Measurements from ENCODE around the gene WT1.
A peak's percentile ranks its signal among the peaks of the same experiment; 100 is the strongest.
"Not testable (repeated sequence)": the region's sequence is repeated elsewhere in the genome, so short reads cannot be mapped to it uniquely, and the experiment has no call there.

WT1 gene

GRCh38 chr11:32374261-32374711 lies 61.1 kb downstream of the WT1 start:
- TF ChIP-seq ZFX (IDR thresholded peaks at IDR 0.05; ENCODE audit: borderline replicate concordance) (no peak), CTCF (IDR thresholded peaks at IDR 0.05) (peak; percentile 93)
- no peak overlapping the region for H3K27ac ChIP-seq

- not testable (repeated sequence) for H3K27ac ChIP-seq
These were observed 65.4 kb downstream of the WT1 start for GRCh38 chr11:32369987-32370386.

GRCh38 chr11:32366666-32367065 lies 68.7 kb downstream of the WT1 start:
- no peak overlapping the region for H3K27ac ChIP-seq
- TF ChIP-seq ZFX (IDR thresholded peaks at IDR 0.05; ENCODE audit: borderline replicate concordance) = no peak
- no peak for TF ChIP-seq CTCF (IDR thresholded peaks at IDR 0.05)

- TF ChIP-seq CTCF (IDR thresholded peaks at IDR 0.05) (no peak), ZFX (IDR thresholded peaks at IDR 0.05; ENCODE audit: borderline replicate concordance) (no peak)
- H3K27ac ChIP-seq = no peak overlapping the region
These were observed 70.1 kb downstream of the WT1 start for GRCh38 chr11:32365192-32365591.

GRCh38 chr11:32358729-32359128 lies 76.6 kb downstream of the WT1 start:
- TF ChIP-seq CTCF (IDR thresholded peaks at IDR 0.05) (no peak), ZFX (IDR thresholded peaks at IDR 0.05; ENCODE audit: borderline replicate concordance) (no peak)
- H3K27ac ChIP-seq = no peak overlapping the region

- TF ChIP-seq CTCF (IDR thresholded peaks at IDR 0.05) (no peak), ZFX (IDR thresholded peaks at IDR 0.05; ENCODE audit: borderline replicate concordance) (no peak)
- H3K27ac ChIP-seq = no peak overlapping the region
These were observed 81.5 kb downstream of the WT1 start for GRCh38 chr11:32353884-32354283.

- TF ChIP-seq ZFX (IDR thresholded peaks at IDR 0.05; ENCODE audit: borderline replicate concordance) (no peak), CTCF (IDR thresholded peaks at IDR 0.05) (no peak)
These were observed 86.8 kb downstream of the WT1 start for GRCh38 chr11:32348502-32348901.

GRCh38 chr11:32344946-32345345 lies 90.4 kb downstream of the WT1 start:
- TF ChIP-seq CTCF (IDR thresholded peaks at IDR 0.05) (no peak), ZFX (IDR thresholded peaks at IDR 0.05; ENCODE audit: borderline replicate concordance) (no peak)
- H3K27ac ChIP-seq = no peak overlapping the region

More at GRCh38 chr11:32348502-32348901, 86.8 kb downstream of the WT1 start:
- no peak overlapping the region for H3K27ac ChIP-seq

Measured in 22Rv1 (cell line).